SJCRH30 (cell line): ENCODE measurements around the gene PTGES. TPM values are rescaled to one million over a fixed set of nuclear protein-coding genes. Genes with fewer than 3 reads are reported as not detected.
A peak's percentile ranks its signal among the peaks of the same experiment; 100 is the strongest.

ENCODE experiments used
- DNase-seq, 2 experiments: peaks; one replicate each; pipeline ENCODE4 v3.0.0-alpha.2; 2015 to 2020
- H3K27ac ChIP-seq: fragments of 250-450 bp; sonication (Bioruptor Pico); 2 replicates; pipeline ENCODE4 v1.5.1; 2020; ENCODE audit warnings: mild to moderate bottlenecking, moderate library complexity
- H3K27me3 ChIP-seq: fragments of 250-450 bp; sonication (Bioruptor Pico); 2 replicates; pipeline ENCODE4 v1.5.1; 2020; ENCODE audit warnings: mild to moderate bottlenecking, moderate library complexity
- H3K36me3 ChIP-seq: fragments of 250-450 bp; sonication (Bioruptor Pico); 2 replicates; pipeline ENCODE4 v1.5.1; 2020; ENCODE audit warnings: mild to moderate bottlenecking, moderate library complexity
- H3K4me1 ChIP-seq: fragments of 250-450 bp; sonication (Bioruptor Pico); 2 replicates; pipeline ENCODE4 v1.5.1; 2020; ENCODE audit warnings: mild to moderate bottlenecking, moderate library complexity
- H3K4me3 ChIP-seq: fragments of 250-450 bp; sonication (Bioruptor Pico); 2 replicates; pipeline ENCODE4 v1.5.1; 2020; ENCODE audit warnings: mild to moderate bottlenecking, moderate library complexity
- H3K9me3 ChIP-seq: fragments of 250-450 bp; sonication (Bioruptor Pico); replicated peaks from 2 replicates; pipeline ENCODE4 v1.5.1; 2020; ENCODE audit warnings: mild to moderate bottlenecking, moderate library complexity
- total RNA-seq: library from RNA; depleted of rRNA; stranded (reverse); fragments of >200 nt; shearing (Covaris generic); gene quantifications from 2 replicates; pipeline ENCODE4 v1.2.3, GENCODE V29; 2014

Gene PTGES
- total RNA-seq, 1 experiment from 2014 or later = 0.91 TPM

GRCh38 chr9:129724456-129725190 lies 28.2 kb downstream of the PTGES start:
- H3K4me1 ChIP-seq = peaks cover 8% of the 10 kb centered on the region
- no peak for DNase-seq
- no peaks in the 10 kb centered on the region for H3K36me3 ChIP-seq
- H3K27ac ChIP-seq = no peak overlapping the region
- peaks cover 10% of the 10 kb centered on the region; the same call in 1 of the 2 replicates for H3K27me3 ChIP-seq
- H3K4me3 ChIP-seq = no peak overlapping the region
- no peaks in the 10 kb centered on the region for H3K9me3 ChIP-seq

- no peak overlapping the region for H3K4me3 ChIP-seq
- no peaks in the 10 kb centered on the region for H3K9me3 ChIP-seq
- H3K27ac ChIP-seq = no peak overlapping the region
- peaks cover 8% of the 10 kb centered on the region for H3K4me1 ChIP-seq
- H3K36me3 ChIP-seq = no peaks in the 10 kb centered on the region
- no peak for DNase-seq
- peaks cover 9% of the 10 kb centered on the region; the same call in 1 of the 2 replicates for H3K27me3 ChIP-seq
Observed at GRCh38 chr9:129722913-129723312, 29.9 kb downstream of the PTGES start.

- no peaks in the 10 kb centered on the region for H3K36me3 ChIP-seq
- peak; percentile 35 to 57 for DNase-seq
- no peak overlapping the region for H3K4me3 ChIP-seq
- H3K27me3 ChIP-seq = peaks cover 9% of the 10 kb centered on the region; the same call in 1 of the 2 replicates
- H3K9me3 ChIP-seq = no peaks in the 10 kb centered on the region
- H3K27ac ChIP-seq = no peak overlapping the region
- no peaks in the 10 kb centered on the region for H3K4me1 ChIP-seq
Observed at GRCh38 chr9:129720865-129721545, 31.8 kb downstream of the PTGES start.

- H3K27ac ChIP-seq = no peak overlapping the region
- H3K4me3 ChIP-seq = no peak overlapping the region
- H3K9me3 ChIP-seq = no peaks in the 10 kb centered on the region
- no peak for DNase-seq
- H3K27me3 ChIP-seq = peaks cover 9% of the 10 kb centered on the region; the same call in 1 of the 2 replicates
- H3K4me1 ChIP-seq = no peaks in the 10 kb centered on the region
- no peaks in the 10 kb centered on the region for H3K36me3 ChIP-seq
Observed at GRCh38 chr9:129720181-129720864, 32.5 kb downstream of the PTGES start.

- no peaks in the 10 kb centered on the region for H3K4me1 ChIP-seq
- H3K4me3 ChIP-seq = no peak overlapping the region
- no peaks in the 10 kb centered on the region for H3K9me3 ChIP-seq
- H3K27ac ChIP-seq = no peak overlapping the region
- H3K36me3 ChIP-seq = no peaks in the 10 kb centered on the region
- H3K27me3 ChIP-seq = peaks cover 9% of the 10 kb centered on the region; the same call in 1 of the 2 replicates
- no peak for DNase-seq
Observed at GRCh38 chr9:129719135-129719534, 33.7 kb downstream of the PTGES start.

- Histone ChIP-seq H3K9me3 (no peaks in the 10 kb centered on the region), H3K27me3 (peaks cover 11% of the 10 kb centered on the region; the same call in 1 of the 2 replicates), H3K4me3 (no peak overlapping the region), H3K27ac (no peak overlapping the region), H3K36me3 (no peaks in the 10 kb centered on the region), H3K4me1 (no peaks in the 10 kb centered on the region)
- no peak for DNase-seq
Observed at GRCh38 chr9:129718647-129719046, 34.2 kb downstream of the PTGES start.

GRCh38 chr9:129717991-129718390 lies 34.9 kb downstream of the PTGES start:
- H3K4me3 ChIP-seq = no peak overlapping the region

GRCh38 chr9:129716091-129716490 lies 36.8 kb downstream of the PTGES start:
- no peak for DNase-seq
- H3K4me1 ChIP-seq = peaks cover 10% of the 10 kb centered on the region; the same call in 1 of the 2 replicates
- H3K36me3 ChIP-seq = no peaks in the 10 kb centered on the region
- no peak overlapping the region for H3K27ac ChIP-seq
- peaks cover 11% of the 10 kb centered on the region; the same call in 1 of the 2 replicates for H3K27me3 ChIP-seq
- no peak overlapping the region for H3K4me3 ChIP-seq
- H3K9me3 ChIP-seq = no peaks in the 10 kb centered on the region

More at GRCh38 chr9:129717991-129718390, 34.9 kb downstream of the PTGES start:
- H3K9me3 ChIP-seq = no peaks in the 10 kb centered on the region
- H3K36me3 ChIP-seq = no peaks in the 10 kb centered on the region
- peaks cover 11% of the 10 kb centered on the region; the same call in 1 of the 2 replicates for H3K27me3 ChIP-seq
- no peak for DNase-seq
- no peak overlapping the region for H3K27ac ChIP-seq
- H3K4me1 ChIP-seq = no peaks in the 10 kb centered on the region; the same call in 1 of the 2 replicates

GRCh38 chr9:129714511-129715061 lies 38.3 kb downstream of the PTGES start:
- peaks cover 13% of the 10 kb centered on the region; the same call in 1 of the 2 replicates for H3K4me1 ChIP-seq
- no peaks in the 10 kb centered on the region for H3K9me3 ChIP-seq
- no peaks in the 10 kb centered on the region for H3K36me3 ChIP-seq
- no peak overlapping the region for H3K4me3 ChIP-seq
- H3K27ac ChIP-seq = no peak overlapping the region
- peaks cover 11% of the 10 kb centered on the region; the same call in 1 of the 2 replicates for H3K27me3 ChIP-seq
- DNase-seq = no peak

- DNase-seq = peak in 1 of 2 experiments; percentile 32
- H3K27me3 ChIP-seq = 0 out of 2 replicates have a peak, but pooled peaks cover 3% of the 10 kb centered on the region
- no peaks in the 10 kb centered on the region for H3K9me3 ChIP-seq
- H3K4me3 ChIP-seq = no peak overlapping the region
- no peaks in the 10 kb centered on the region for H3K36me3 ChIP-seq
- no peak overlapping the region for H3K27ac ChIP-seq
- peaks cover 13% of the 10 kb centered on the region; the same call in 1 of the 2 replicates for H3K4me1 ChIP-seq
Observed at GRCh38 chr9:129713402-129713679, 39.5 kb downstream of the PTGES start.

GRCh38 chr9:129712634-129713401 lies 40.0 kb downstream of the PTGES start:
- H3K27me3 ChIP-seq = 0 out of 2 replicates have a peak, but pooled peaks cover 3% of the 10 kb centered on the region
- no peaks in the 10 kb centered on the region for H3K9me3 ChIP-seq
- peak; percentile 79 to 83 for DNase-seq
- H3K4me1 ChIP-seq = peaks cover 13% of the 10 kb centered on the region; the same call in 1 of the 2 replicates
- peak overlapping the region; percentile 32 for H3K4me3 ChIP-seq
- peak overlapping the region; percentile 50 for H3K27ac ChIP-seq
- H3K36me3 ChIP-seq = no peaks in the 10 kb centered on the region

- H3K27me3 ChIP-seq = peaks cover 3% of the 10 kb centered on the region; the same call in 1 of the 2 replicates
- no peak overlapping the region for H3K4me3 ChIP-seq
- H3K27ac ChIP-seq = no peak overlapping the region
- no peak for DNase-seq
- H3K36me3 ChIP-seq = no peaks in the 10 kb centered on the region
- H3K4me1 ChIP-seq = peaks cover 13% of the 10 kb centered on the region; the same call in 1 of the 2 replicates
- no peaks in the 10 kb centered on the region for H3K9me3 ChIP-seq
Observed at GRCh38 chr9:129710169-129710453, 42.7 kb downstream of the PTGES start.

GRCh38 chr9:129709438-129710168 lies 43.2 kb downstream of the PTGES start:
- Histone ChIP-seq H3K27ac (no peak overlapping the region), H3K9me3 (no peaks in the 10 kb centered on the region), H3K4me1 (peaks cover 13% of the 10 kb centered on the region; the same call in 1 of the 2 replicates), H3K27me3 (peaks cover 7% of the 10 kb centered on the region; the same call in 1 of the 2 replicates), H3K36me3 (no peaks in the 10 kb centered on the region), H3K4me3 (no peak overlapping the region)
- DNase-seq = no peak
